HEK293 (cell line): ENCODE measurements around the gene BIRC7.

ENCODE experiments used
- CTCF ChIA-PET: fragments of 350-600 bp; formaldehyde crosslinking; extraction: SDS; loops from one replicate; lab custom pipeline; 2021; ENCODE audit warnings: antibody characterized with exemption; lab: Yijun Ruan, JAX
- POLR2A ChIA-PET: fragments of 300-600 bp; formaldehyde crosslinking; extraction: SDS; loops from one replicate; lab custom pipeline; 2020; ENCODE audit warnings: antibody characterized with exemption, inconsistent platforms; lab: Yijun Ruan, JAX
- H3K27ac ChIP-seq: fragments of 200-500 bp; sonication (Bioruptor generic); 2 replicates; pipeline ENCODE4 v1.5.1; 2014; ENCODE audit warnings: low read depth, low read length, control low read depth, inconsistent platforms; ENCODE audit errors: extremely low read depth
- H3K36me3 ChIP-seq, 2 experiments: fragments of 200-500 bp in 1 of 2; sonication (Bioruptor generic) in 1 of 2; 1 replicate in 1 of 2; 2 replicates in 1 of 2; pipeline ENCODE4 v1.5.1; 2014 to 2017; ENCODE audit warnings: inconsistent platforms in 2 of 2, low read length in 2 of 2; ENCODE audit not compliant: control insufficient read depth in 2 of 2, insufficient read depth in 1 of 2
- H3K4me1 ChIP-seq: fragments of 200-500 bp; sonication (Bioruptor generic); 2 replicates; pipeline ENCODE4 v1.5.1; 2014; ENCODE audit warnings: mild to moderate bottlenecking, low read length, inconsistent platforms; ENCODE audit not compliant: control insufficient read depth, insufficient read depth
- H3K4me3 ChIP-seq: 2 replicates; pipeline ENCODE4 v1.5.1; 2011; ENCODE audit warnings: low read depth, mild to moderate bottlenecking, control low read depth, low read length, moderate library complexity
- H3K9me3 ChIP-seq: fragments of 200-500 bp; sonication (Bioruptor generic); 2 replicates; pipeline ENCODE4 v1.5.1; 2014; ENCODE audit warnings: low read depth, low read length, inconsistent platforms; ENCODE audit not compliant: control insufficient read depth, insufficient read depth
- GLIS2 ChIP-seq: fragments of 450-650 bp; formaldehyde crosslinking; IDR thresholded peaks from 2 replicates; pipeline ENCODE4 v1.5.1; 2016; ENCODE audit warnings: missing biosample characterization, missing genetic modification characterization
- HOXA7 ChIP-seq: sonication (generic); formaldehyde crosslinking; IDR thresholded peaks from 2 replicates; pipeline ENCODE4 v1.8.1; 2022; ENCODE audit warnings: missing genetic modification reagents, borderline replicate concordance
- KLF10 ChIP-seq: fragments of 450-650 bp; IDR thresholded peaks from 2 replicates; pipeline ENCODE4 v1.5.1; 2018; ENCODE audit warnings: missing biosample characterization, mild to moderate bottlenecking, missing genetic modification characterization
- KLF9 ChIP-seq: fragments of 450-650 bp; formaldehyde crosslinking; IDR thresholded peaks from 2 replicates; pipeline ENCODE4 v1.5.1; 2016; ENCODE audit warnings: missing biosample characterization, missing genetic modification characterization, low read depth
- OVOL3 ChIP-seq: fragments of 450-650 bp; formaldehyde crosslinking; IDR thresholded peaks from 2 replicates; pipeline ENCODE4 v1.5.1; 2016; ENCODE audit warnings: missing biosample characterization, missing genetic modification characterization
- REST ChIP-seq: fragments of 450-650 bp; formaldehyde crosslinking; IDR thresholded peaks from 2 replicates; pipeline ENCODE4 v1.5.1; 2016; ENCODE audit warnings: missing biosample characterization, missing genetic modification characterization
- ZNF10 ChIP-seq: fragments of 450-650 bp; formaldehyde crosslinking; IDR thresholded peaks from 2 replicates; pipeline ENCODE4 v1.5.1; 2017; ENCODE audit warnings: missing biosample characterization, missing genetic modification characterization
- ZNF202 ChIP-seq: fragments of 450-650 bp; formaldehyde crosslinking; IDR thresholded peaks from 2 replicates; pipeline ENCODE4 v1.5.1; 2016; ENCODE audit warnings: missing biosample characterization, missing genetic modification characterization, borderline replicate concordance
- ZNF350 ChIP-seq: fragments of 450-650 bp; formaldehyde crosslinking; IDR thresholded peaks from 2 replicates; pipeline ENCODE4 v1.5.0; 2017; ENCODE audit warnings: missing biosample characterization, mild to moderate bottlenecking, missing genetic modification characterization
- ZNF37A ChIP-seq: fragments of 450-650 bp; IDR thresholded peaks from 2 replicates; pipeline ENCODE4 v1.5.1; 2018; ENCODE audit warnings: missing biosample characterization, missing genetic modification characterization
- ZNF426 ChIP-seq: fragments of 450-650 bp; formaldehyde crosslinking; IDR thresholded peaks from 2 replicates; pipeline ENCODE4 v1.5.1; 2017; ENCODE audit warnings: missing biosample characterization, missing genetic modification characterization, mild to moderate bottlenecking, inconsistent platforms, moderate library complexity
- ZNF449 ChIP-seq: fragments of 450-650 bp; formaldehyde crosslinking; IDR thresholded peaks from 2 replicates; pipeline ENCODE4 v1.5.1; 2017; ENCODE audit warnings: missing biosample characterization, mild to moderate bottlenecking, missing genetic modification characterization, moderate library complexity
- ZNF48 ChIP-seq: fragments of 450-650 bp; formaldehyde crosslinking; IDR thresholded peaks from 2 replicates; pipeline ENCODE4 v1.5.1; 2016; ENCODE audit warnings: missing biosample characterization, missing genetic modification characterization
- ZNF488 ChIP-seq: fragments of 450-650 bp; formaldehyde crosslinking; IDR thresholded peaks from 2 replicates; pipeline ENCODE4 v1.5.1; 2016; ENCODE audit warnings: missing biosample characterization, missing genetic modification characterization
- ZNF513 ChIP-seq: fragments of 450-650 bp; IDR thresholded peaks from 2 replicates; pipeline ENCODE4 v1.5.1; 2018; ENCODE audit warnings: missing biosample characterization, missing genetic modification characterization
- ZNF558 ChIP-seq: fragments of 450-650 bp; formaldehyde crosslinking; IDR thresholded peaks from 2 replicates; pipeline ENCODE4 v1.5.1; 2016; ENCODE audit warnings: missing biosample characterization, missing genetic modification characterization
- ZNF600 ChIP-seq: fragments of 450-650 bp; formaldehyde crosslinking; IDR thresholded peaks from 2 replicates; pipeline ENCODE4 v1.5.1; 2016; ENCODE audit warnings: missing biosample characterization, missing genetic modification characterization
- ZNF670 ChIP-seq: fragments of 450-650 bp; formaldehyde crosslinking; IDR thresholded peaks from 2 replicates; pipeline ENCODE4 v1.5.1; 2016; ENCODE audit warnings: missing biosample characterization, missing genetic modification characterization, low read depth
- ZNF76 ChIP-seq: fragments of 450-650 bp; formaldehyde crosslinking; IDR thresholded peaks from 2 replicates; pipeline ENCODE4; 2016; ENCODE audit warnings: low read depth, missing biosample characterization, missing genetic modification characterization, borderline replicate concordance
- ZNF776 ChIP-seq: fragments of 450-650 bp; formaldehyde crosslinking; IDR thresholded peaks from 2 replicates; pipeline ENCODE4 v1.5.0; 2017; ENCODE audit warnings: missing biosample characterization, missing genetic modification characterization, borderline replicate concordance
- ZSCAN16 ChIP-seq: fragments of 450-650 bp; formaldehyde crosslinking; IDR thresholded peaks from 2 replicates; pipeline ENCODE4 v1.5.1; 2016; ENCODE audit warnings: missing biosample characterization, missing genetic modification characterization
- ZXDB ChIP-seq: fragments of 450-650 bp; formaldehyde crosslinking; IDR thresholded peaks from 2 replicates; pipeline ENCODE4 v1.5.1; 2016; ENCODE audit warnings: missing biosample characterization, missing genetic modification characterization

The BIRC7 gene

GRCh38 chr20:63261060-63261794, 25.5 kb downstream of the BIRC7 start (continued):
- TF ChIP-seq ZNF350 (tag by site-specific recombination), result no peak
- TF ChIP-seq REST (tag by site-specific recombination), result no peak
- no peak for TF ChIP-seq ZNF48 (tag by site-specific recombination)
- TF ChIP-seq ZNF76 (tag by site-specific recombination), result no peak
- no peak for TF ChIP-seq OVOL3 (tag by site-specific recombination)
- no peak for TF ChIP-seq GLIS2 (tag by site-specific recombination)
- TF ChIP-seq ZNF513 (tag by site-specific recombination), result no peak
- no peak for TF ChIP-seq ZSCAN16 (tag by site-specific recombination)
- TF ChIP-seq ZXDB (tag by site-specific recombination), result no peak
- no peak for TF ChIP-seq ZNF10 (tag by site-specific recombination)

- H3K27ac ChIP-seq, result no peak overlapping the region
- no peaks in the 10 kb centered on the region for H3K4me1 ChIP-seq
- ChIA-PET POLR2A (no interaction called here), CTCF (no interaction called here)
- H3K9me3 ChIP-seq, result no peaks in the 10 kb centered on the region
- 0 out of 2 replicates have a peak, but pooled peaks have one; percentile 12 for TF ChIP-seq ZNF600
- no peak for TF ChIP-seq KLF10 (tag by site-specific recombination)
- no peak for TF ChIP-seq ZNF670
- TF ChIP-seq ZNF488 (tag by site-specific recombination), result no peak
- no peak overlapping the region for H3K4me3 ChIP-seq
- no peaks in the 10 kb centered on the region for H3K36me3 ChIP-seq
Measured at GRCh38 chr20:63261795-63262528, 26.3 kb downstream of the BIRC7 start.

- ChIA-PET CTCF (interaction anchor here (0.6 kb wide), 1 partner anchor 39 kb away, joined by 4 read pairs; no protein-coding TSS in a partner anchor), POLR2A (no interaction called here)
- Histone ChIP-seq H3K4me1 (no peaks in the 10 kb centered on the region), H3K9me3 (no peaks in the 10 kb centered on the region), H3K4me3 (no peak overlapping the region), H3K36me3 (no peaks in the 10 kb centered on the region), H3K27ac (no peak overlapping the region)
- TF ChIP-seq ZNF426 (no peak), ZNF37A (tag by site-specific recombination) (no peak), ZNF558 (tag by site-specific recombination) (no peak), KLF9 (no peak), ZNF202 (no peak), ZNF449 (tag by site-specific recombination) (no peak), HOXA7 (CRISPR knock-in tag) (no peak), ZNF776 (tag by site-specific recombination) (no peak)
Measured at GRCh38 chr20:63262836-63263235, 27.1 kb downstream of the BIRC7 start.
